NCI-H146 treated with DMSO at 0.1 percent for 48 hours (cell line): Measurements from ENCODE around the gene IKZF1.
"Not testable (repeated sequence)": the region's sequence is repeated elsewhere in the genome, so short reads cannot be mapped to it uniquely, and the experiment has no call there.

Source experiments
- DNase-seq: peaks from one replicate; lab custom pipeline; 2025; ENCODE audit not compliant: unreplicated experiment; lab: John Stamatoyannopoulos, UW

Gene IKZF1

GRCh38 chr7:50332241-50333165 is 28.0 kb downstream of the IKZF1 start:
- DNase-seq = no peak

- DNase-seq = no peak
Measured at GRCh38 chr7:50333221-50333651, 28.7 kb downstream of the IKZF1 start.

- no peak for DNase-seq
Measured at GRCh38 chr7:50334341-50334994, 30.0 kb downstream of the IKZF1 start.

GRCh38 chr7:50335230-50335794 is 30.8 kb downstream of the IKZF1 start:
- no peak for DNase-seq

- no peak for DNase-seq
Measured at GRCh38 chr7:50335795-50336754, 31.6 kb downstream of the IKZF1 start.

- DNase-seq = no peak
Measured at GRCh38 chr7:50336894-50337703, 32.6 kb downstream of the IKZF1 start.

GRCh38 chr7:50339472-50339871 is 35.0 kb downstream of the IKZF1 start:
- not testable (repeated sequence) for DNase-seq

GRCh38 chr7:50339990-50340500 is 35.5 kb downstream of the IKZF1 start:
- no peak for DNase-seq

- DNase-seq = no peak
Measured at GRCh38 chr7:50341724-50342123, 37.2 kb downstream of the IKZF1 start.

GRCh38 chr7:50342616-50343114 is 38.1 kb downstream of the IKZF1 start:
- no peak for DNase-seq

- DNase-seq = no peak
Measured at GRCh38 chr7:50346545-50347497, 42.3 kb downstream of the IKZF1 start.

GRCh38 chr7:50347693-50348092 is 43.2 kb downstream of the IKZF1 start:
- no peak for DNase-seq

GRCh38 chr7:50348469-50349162 is 44.1 kb downstream of the IKZF1 start:
- no peak for DNase-seq

- no peak for DNase-seq
Measured at GRCh38 chr7:50349399-50349798, 44.9 kb downstream of the IKZF1 start.

- DNase-seq = no peak
Measured at GRCh38 chr7:50349963-50350944, 45.7 kb downstream of the IKZF1 start.

GRCh38 chr7:50351267-50351666 is 46.8 kb downstream of the IKZF1 start:
- DNase-seq = no peak

- no peak for DNase-seq
Measured at GRCh38 chr7:50352282-50352681, 47.8 kb downstream of the IKZF1 start.
